Stomach smooth muscle (tissue), 2 donors: ENCODE results near the gene TBC1D5.
"Not testable (repeated sequence)": the region's sequence is repeated elsewhere in the genome, so short reads cannot be mapped to it uniquely, and the experiment has no call there.

Experiments used
- H3K27ac ChIP-seq: one replicate; pipeline ENCODE4 v1.7.0; 2013; ENCODE audit warnings: mild to moderate bottlenecking, low read length, inconsistent platforms
- H3K27me3 ChIP-seq, 2 donors: one replicate each; pipeline ENCODE4 v1.7.0; 2013; ENCODE audit warnings: low read length in 2 of 2; ENCODE audit not compliant: insufficient read depth in 2 of 2, control insufficient read depth in 1 of 2
- H3K36me3 ChIP-seq, 2 donors: one replicate each; pipeline ENCODE4 v1.7.0; 2013; ENCODE audit warnings: low read length in 2 of 2; ENCODE audit not compliant: control insufficient read depth in 2 of 2, insufficient read depth in 2 of 2
- H3K4me1 ChIP-seq: one replicate; pipeline ENCODE4 v1.7.0; 2013; ENCODE audit warnings: low read length; ENCODE audit not compliant: control insufficient read depth, insufficient read depth
- H3K4me3 ChIP-seq, 2 donors: one replicate each; pipeline ENCODE4 v1.7.0; 2013; ENCODE audit warnings: low read length in 2 of 2
- H3K9ac ChIP-seq, 2 donors: one replicate each; pipeline ENCODE4 v1.7.0; 2013; ENCODE audit warnings: low read length in 2 of 2, mild to moderate bottlenecking in 1 of 2
- H3K9me3 ChIP-seq, 2 donors: one replicate each; pipeline ENCODE4 v1.7.0; 2013; ENCODE audit warnings: low read length in 2 of 2; ENCODE audit not compliant: control insufficient read depth in 2 of 2
- donor health status: healthy.
- donor health status: Pancreatic carcinoma.

The TBC1D5 gene

DNA sequence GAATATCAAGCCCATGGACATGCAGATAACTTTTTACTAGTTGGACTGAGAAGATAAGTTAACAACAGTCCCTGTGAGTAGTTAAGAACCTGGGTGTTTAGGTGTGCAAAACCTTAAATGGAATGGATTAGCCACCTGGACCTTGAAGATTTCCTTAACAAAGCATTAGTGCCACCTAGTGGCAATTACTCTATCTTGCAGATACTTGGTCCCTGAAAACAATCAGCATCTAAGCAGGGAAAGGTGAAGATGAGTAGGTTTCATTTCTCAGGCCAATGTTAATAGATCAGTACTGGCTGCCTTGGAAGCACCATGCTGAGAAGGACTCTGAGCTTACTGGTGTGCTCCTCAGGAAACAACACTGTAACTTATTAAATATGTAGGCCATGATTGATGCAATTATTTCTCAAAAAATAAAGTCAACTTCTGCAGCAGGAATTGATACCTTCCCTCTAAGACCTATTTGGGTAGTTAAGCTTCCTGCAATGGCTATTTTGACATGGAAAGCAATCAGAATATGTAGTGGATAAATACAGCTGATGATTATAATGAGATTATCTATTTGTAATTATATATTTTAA lies 329.4 kb downstream of the TBC1D5 start:
- Histone ChIP-seq H3K4me1 (no peaks in the 10 kb centered on the region), H3K27ac (no peak overlapping the region), H3K4me3 (no peak overlapping the region), H3K9ac (no peak overlapping the region), H3K36me3 (no peaks in the 10 kb centered on the region), H3K9me3 (no peaks in the 10 kb centered on the region), H3K27me3 (no peaks in the 10 kb centered on the region)

DNA sequence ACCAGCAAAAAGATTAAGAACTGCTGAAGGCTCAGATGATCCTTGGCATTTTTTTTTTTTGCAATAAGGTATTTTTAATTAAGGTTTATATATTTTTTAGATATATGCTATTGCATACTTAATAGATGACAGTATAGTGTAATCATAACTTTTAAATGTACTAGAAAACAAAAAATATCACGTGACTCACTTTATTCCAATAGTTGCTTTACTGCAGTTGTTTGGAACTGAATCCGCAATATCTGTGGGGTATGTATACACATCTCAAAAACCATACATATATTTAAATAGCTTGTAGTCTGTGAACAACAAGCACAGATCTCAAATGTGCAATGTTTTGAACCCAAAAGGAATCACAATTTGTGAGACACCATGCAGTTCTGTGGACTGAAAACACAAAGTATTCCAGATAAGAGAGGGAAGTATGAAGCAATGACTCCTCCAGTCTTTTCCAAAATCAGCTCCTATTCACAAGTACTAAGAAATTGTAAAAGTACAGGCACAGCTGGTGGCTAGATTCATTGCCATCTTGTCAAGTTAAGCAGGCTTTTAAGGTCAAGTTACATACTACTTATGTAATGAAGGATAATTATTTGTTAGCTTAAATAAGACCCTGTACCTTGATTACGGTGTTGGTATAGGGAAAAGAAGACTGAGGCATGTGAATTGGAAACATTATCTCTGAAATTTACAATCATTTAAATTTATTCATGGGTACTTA lies 331.1 kb downstream of the TBC1D5 start:
- H3K27me3 ChIP-seq = no peaks in the 10 kb centered on the region
- H3K4me1 ChIP-seq = no peaks in the 10 kb centered on the region
- no peaks in the 10 kb centered on the region for H3K9me3 ChIP-seq
- no peak overlapping the region for H3K9ac ChIP-seq
- no peak overlapping the region for H3K4me3 ChIP-seq
- no peak overlapping the region for H3K27ac ChIP-seq
- H3K36me3 ChIP-seq = no peaks in the 10 kb centered on the region

DNA sequence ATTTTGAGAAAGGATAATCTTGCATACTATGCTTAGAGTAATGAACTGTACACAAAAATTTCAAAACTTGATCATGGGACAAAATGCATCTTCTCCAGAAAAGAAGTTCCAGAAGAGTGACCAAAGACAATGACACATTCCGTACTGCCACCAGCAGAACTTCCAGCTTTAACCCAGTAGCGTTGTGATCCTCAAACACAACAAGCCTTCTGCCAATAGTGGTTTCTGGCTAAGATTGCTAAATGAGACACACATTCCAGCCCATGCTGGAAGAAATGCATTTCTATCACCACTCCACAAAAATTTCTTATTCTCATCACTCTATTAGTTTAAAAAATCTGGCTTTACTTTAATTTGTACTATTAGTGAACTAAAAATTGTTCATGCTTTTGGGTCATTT lies 334.9 kb downstream of the TBC1D5 start:
- no peak overlapping the region for H3K27ac ChIP-seq
- H3K4me3 ChIP-seq = no peak overlapping the region
- no peaks in the 10 kb centered on the region for H3K4me1 ChIP-seq
- no peaks in the 10 kb centered on the region for H3K9me3 ChIP-seq
- H3K36me3 ChIP-seq = no peaks in the 10 kb centered on the region
- no peaks in the 10 kb centered on the region for H3K27me3 ChIP-seq
- H3K9ac ChIP-seq = no peak overlapping the region

DNA sequence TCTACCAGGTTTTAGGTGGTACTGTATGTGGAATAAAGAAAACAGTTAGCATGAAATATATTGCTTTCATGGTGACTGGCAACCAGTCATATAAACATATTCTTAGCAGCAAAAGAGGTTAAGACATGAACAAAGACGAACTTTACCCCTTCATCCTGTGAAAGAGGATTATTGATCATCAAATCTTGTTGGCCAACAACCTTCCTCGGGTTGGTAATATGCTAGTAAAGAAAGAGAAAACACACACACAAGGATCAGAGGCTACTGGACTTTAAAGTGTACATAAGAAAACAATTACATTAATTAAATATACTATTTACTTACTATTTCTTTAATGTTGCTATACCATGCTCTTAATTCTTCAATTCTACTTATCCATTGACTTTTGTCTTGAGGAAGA lies 337.9 kb downstream of the TBC1D5 start:
- H3K9me3 ChIP-seq = no peaks in the 10 kb centered on the region
- no peak overlapping the region for H3K27ac ChIP-seq
- no peak overlapping the region for H3K9ac ChIP-seq
- no peaks in the 10 kb centered on the region for H3K4me1 ChIP-seq
- H3K4me3 ChIP-seq = no peak overlapping the region
- H3K27me3 ChIP-seq = no peaks in the 10 kb centered on the region
- no peaks in the 10 kb centered on the region for H3K36me3 ChIP-seq

DNA sequence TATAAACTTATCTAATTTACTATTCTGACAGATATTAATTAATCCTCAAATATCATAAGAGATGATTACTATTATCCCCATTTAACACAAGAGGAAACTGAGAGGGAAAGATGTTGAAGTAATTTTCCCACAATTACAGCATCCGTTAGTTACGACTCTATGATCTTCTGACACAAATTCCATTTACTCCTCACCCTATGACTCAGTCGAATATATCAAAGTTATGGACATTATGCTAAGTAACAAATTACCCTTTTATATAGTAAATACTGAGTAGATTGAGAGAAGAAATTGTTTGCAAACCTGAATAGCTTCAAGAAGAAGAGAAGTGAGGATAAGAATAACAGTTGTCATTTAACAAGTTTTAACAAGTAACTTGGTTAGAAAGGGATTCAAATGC lies 340.0 kb downstream of the TBC1D5 start:
- Histone ChIP-seq H3K4me1 (no peaks in the 10 kb centered on the region), H3K27ac (no peak overlapping the region), H3K9me3 (no peaks in the 10 kb centered on the region), H3K4me3 (no peak overlapping the region), H3K9ac (no peak overlapping the region), H3K36me3 (no peaks in the 10 kb centered on the region), H3K27me3 (no peaks in the 10 kb centered on the region)

DNA sequence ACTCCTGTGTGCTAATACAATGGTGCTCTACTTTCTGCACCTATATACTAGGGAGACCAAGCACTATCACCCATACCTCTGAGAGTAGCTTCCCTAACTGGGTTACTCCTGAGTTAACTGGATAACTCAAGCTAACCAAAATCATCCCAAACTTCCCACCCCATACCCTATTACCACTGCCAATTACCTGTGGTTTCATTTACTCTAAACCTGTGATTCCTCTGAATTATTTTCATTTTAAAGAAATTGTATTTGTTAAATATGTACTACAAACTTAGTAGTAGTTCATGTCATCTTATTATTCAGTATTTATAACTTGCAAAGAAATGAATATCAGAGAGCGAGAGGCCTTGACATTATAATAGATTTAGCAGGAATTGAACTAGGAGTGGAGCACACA lies 340.5 kb downstream of the TBC1D5 start:
- no peaks in the 10 kb centered on the region for H3K4me1 ChIP-seq
- H3K36me3 ChIP-seq = no peaks in the 10 kb centered on the region
- H3K27ac ChIP-seq = no peak overlapping the region
- H3K27me3 ChIP-seq = no peaks in the 10 kb centered on the region
- H3K9me3 ChIP-seq = no peaks in the 10 kb centered on the region
- peak overlapping the region in 1 of 2 donors; percentile 100 for H3K9ac ChIP-seq
- no peak overlapping the region for H3K4me3 ChIP-seq

DNA sequence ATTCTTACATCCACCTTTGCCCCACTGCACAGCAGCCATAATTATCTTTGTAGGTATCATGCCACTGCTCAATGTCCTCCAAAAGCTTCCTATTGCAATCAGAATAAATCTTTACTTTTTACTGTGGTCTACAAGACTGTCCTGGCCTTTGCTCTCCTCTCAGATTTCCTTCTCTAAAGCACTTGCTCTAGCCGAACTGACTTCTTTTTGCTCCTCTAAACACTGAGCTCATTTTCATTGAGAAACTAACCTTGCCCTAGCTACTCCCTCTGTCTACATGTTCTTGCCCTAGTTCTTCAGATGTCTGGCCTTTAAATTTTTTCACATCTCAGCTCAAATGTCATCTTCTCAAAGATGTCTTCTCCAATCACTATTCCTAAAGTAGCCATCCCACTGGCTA lies 342.8 kb downstream of the TBC1D5 start:
- H3K27ac ChIP-seq = no peak overlapping the region

DNA sequence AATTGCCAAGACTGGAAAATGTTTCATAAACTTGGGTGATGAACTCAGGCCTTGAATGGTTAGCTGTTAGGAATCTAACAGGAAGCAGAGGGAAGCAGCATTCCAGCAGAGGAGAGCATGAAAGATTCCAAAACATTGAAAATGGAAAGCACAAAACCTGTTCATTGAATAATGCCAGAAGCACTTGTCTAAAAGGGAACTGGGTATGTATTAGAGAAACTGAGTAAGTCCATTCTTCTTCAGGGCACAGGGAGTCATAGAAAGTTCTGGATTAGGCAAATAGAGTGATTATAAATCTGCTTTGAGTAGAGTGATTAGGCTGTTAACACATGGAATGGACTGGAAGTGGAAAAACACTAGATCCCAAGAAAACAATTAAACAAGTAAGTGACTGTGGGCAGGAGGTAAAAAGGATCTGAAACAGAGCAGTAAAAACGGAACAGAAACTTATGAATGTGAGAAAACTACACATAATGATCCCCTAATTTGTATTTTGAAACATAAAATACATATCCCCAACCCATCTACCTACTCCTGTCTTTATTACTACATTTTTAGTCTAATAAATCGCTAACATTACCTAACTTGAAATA lies 343.4 kb downstream of the TBC1D5 start:
- Histone ChIP-seq H3K27ac (no peak overlapping the region), H3K27me3 (no peaks in the 10 kb centered on the region)

More for the DNA sequence above, 342.8 kb downstream of the TBC1D5 start:
- no peak overlapping the region for H3K4me3 ChIP-seq
- H3K9me3 ChIP-seq = no peaks in the 10 kb centered on the region
- no peak overlapping the region for H3K9ac ChIP-seq
- no peaks in the 10 kb centered on the region for H3K4me1 ChIP-seq
- no peaks in the 10 kb centered on the region for H3K27me3 ChIP-seq
- H3K36me3 ChIP-seq = no peaks in the 10 kb centered on the region

DNA sequence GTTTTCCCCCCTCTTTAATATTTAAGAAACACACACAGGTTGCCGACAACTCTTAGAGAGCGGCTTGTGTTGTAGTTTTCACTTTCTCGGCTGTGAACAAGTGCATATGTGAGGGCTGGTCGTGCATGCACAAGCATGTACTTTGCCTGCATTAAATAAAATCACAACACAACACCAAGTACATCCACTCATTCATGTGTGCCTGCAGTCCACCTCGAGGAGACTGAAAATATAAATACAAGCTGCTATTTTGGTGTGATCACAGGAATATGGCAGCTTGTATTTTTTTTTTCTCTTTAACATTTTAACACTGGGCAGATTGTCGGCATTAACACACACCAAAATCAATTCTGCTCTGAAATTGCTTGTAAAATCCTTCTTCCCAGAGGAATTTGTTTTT lies 346.4 kb downstream of the TBC1D5 start:
- Histone ChIP-seq H3K36me3 (no peaks in the 10 kb centered on the region), H3K4me1 (no peaks in the 10 kb centered on the region), H3K9ac (no peak overlapping the region), H3K27ac (no peak overlapping the region), H3K4me3 (no peak overlapping the region), H3K27me3 (no peaks in the 10 kb centered on the region), H3K9me3 (no peaks in the 10 kb centered on the region)

More for the DNA sequence above, 343.4 kb downstream of the TBC1D5 start:
- no peak overlapping the region for H3K4me3 ChIP-seq
- no peaks in the 10 kb centered on the region for H3K9me3 ChIP-seq
- no peak overlapping the region for H3K9ac ChIP-seq
- H3K4me1 ChIP-seq = no peaks in the 10 kb centered on the region
- no peaks in the 10 kb centered on the region for H3K36me3 ChIP-seq

DNA sequence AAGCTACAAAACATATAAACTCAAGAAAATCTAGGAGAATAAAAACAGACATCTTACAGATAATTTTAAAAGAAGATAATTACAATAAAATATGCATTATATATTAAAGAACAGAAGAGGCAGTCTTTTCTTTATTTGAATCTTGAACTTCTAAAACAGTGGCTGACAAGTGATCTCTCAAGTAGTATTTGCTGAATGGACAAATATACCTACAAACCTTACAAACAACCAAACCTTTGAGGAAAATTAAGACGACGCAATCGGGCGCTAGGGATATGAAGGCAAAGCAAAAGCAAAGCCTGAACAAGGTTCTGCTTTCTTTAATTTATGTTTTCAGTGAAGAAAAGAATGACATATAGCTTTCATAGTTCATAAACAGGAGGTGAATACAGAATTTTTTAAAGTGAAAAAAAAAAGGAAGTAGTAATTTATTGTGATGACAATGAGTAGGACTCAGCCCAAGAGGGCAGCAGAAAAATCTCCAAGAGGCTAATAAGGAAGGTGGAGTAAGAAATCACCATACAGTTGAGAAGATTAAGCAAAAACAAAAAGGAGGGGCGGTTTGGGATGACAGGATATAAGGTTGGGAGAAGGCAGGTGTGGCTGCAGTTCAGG lies 347.8 kb downstream of the TBC1D5 start:
- Histone ChIP-seq H3K27ac (no peak overlapping the region), H3K4me1 (no peaks in the 10 kb centered on the region), H3K9ac (no peak overlapping the region), H3K9me3 (no peaks in the 10 kb centered on the region), H3K36me3 (no peaks in the 10 kb centered on the region), H3K27me3 (no peaks in the 10 kb centered on the region), H3K4me3 (no peak overlapping the region)

DNA sequence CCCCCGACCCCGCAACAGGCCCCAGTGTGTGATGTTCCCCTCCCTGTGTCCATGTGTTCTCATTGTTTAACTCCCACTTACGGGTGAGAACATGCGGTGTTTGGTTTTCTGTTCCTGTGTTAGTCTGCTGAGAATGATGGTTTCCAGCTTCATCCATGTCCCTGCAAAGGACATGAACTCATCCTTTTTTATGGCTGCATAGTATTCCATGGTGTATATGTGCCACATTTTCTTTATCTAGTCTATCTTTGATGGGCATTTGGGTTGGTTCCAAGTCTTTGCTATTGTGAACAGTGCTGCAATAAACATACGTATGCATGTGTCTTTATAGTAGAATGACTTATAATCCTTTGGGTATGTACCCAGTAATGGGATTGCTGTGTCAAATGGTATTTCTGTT lies 349.9 kb downstream of the TBC1D5 start:
- H3K9me3 ChIP-seq, H3K4me1 ChIP-seq, H3K27me3 ChIP-seq, H3K27ac ChIP-seq, H3K36me3 ChIP-seq, H3K9ac ChIP-seq, H3K4me3 ChIP-seq: not testable (repeated sequence)
